Renal pelvis (tissue), 12 donors: ENCODE results near the gene PTGES3L. TPM values are rescaled to one million over a fixed set of nuclear protein-coding genes. Genes with fewer than 3 reads are reported as not detected.
A peak's percentile ranks its signal among the peaks of the same experiment; 100 is the strongest.

Experiments used
- DNase-seq: peaks from one replicate; pipeline ENCODE4 v3.0.0-alpha.2; 2013
- long read RNA-seq, 16 experiments: transcript quantifications; one replicate each; lab custom pipeline, GENCODE V29; 2026
- polyA plus RNA-seq, 3 donors: library from polyadenylated mRNA; unstranded; fragments of 120-200 nt; gene quantifications; one replicate each; pipeline ENCODE4 v1.2.1, GENCODE V29; 2013; ENCODE audit not compliant: insufficient read length in 3 of 3

PTGES3L gene
- 1 to 10 TPM; 1.1 to 2.6 (median 2.3) TPM for polyA plus RNA-seq
- long read RNA-seq, donor 1, result 0 reads
- long read RNA-seq, donor 2, result 0 reads
- long read RNA-seq, donor 3, partial matches to known transcripts, result 0 of 1 reads
- long read RNA-seq, donor 3, other reads (novel, unspliced or antisense), result 0 of 1 reads
- long read RNA-seq, donor 4, partial matches to known transcripts, result 0 of 1 reads
- long read RNA-seq, donor 4, other reads (novel, unspliced or antisense), result 0 of 1 reads
- long read RNA-seq, donor 5, result 0 reads
- long read RNA-seq, donor 6, partial matches to known transcripts, result 0 of 1 reads
- long read RNA-seq, donor 6, other reads (novel, unspliced or antisense), result 0 of 1 reads
- long read RNA-seq, donor 7, partial matches to known transcripts, result 0 of 1 reads
- long read RNA-seq, donor 7, other reads (novel, unspliced or antisense), result 0 of 1 reads
- long read RNA-seq, donor 8, result 0 reads
- long read RNA-seq, donor 9, result 0 reads
- long read RNA-seq, donor 10, result 0 reads
- long read RNA-seq, donor 11, result 0 reads
- long read RNA-seq, donor 12, result 0 reads
- long read RNA-seq, donor 13, partial matches to known transcripts, result 0 of 1 reads
- long read RNA-seq, donor 13, other reads (novel, unspliced or antisense), result 0 of 1 reads
- long read RNA-seq, donor 14, result 0 reads
- long read RNA-seq, donor 15, result 0 reads
- long read RNA-seq, donor 16, result 0 reads

- DNase-seq, result peak; percentile 44
These were observed at the start of gene PTGES3L for GRCh38 chr17:42979511-42980273. TSS of gene PTGES3L (minus strand) at chr17:42980080. CDS start at chr17:42980053, 27 bp downstream.

DNA sequence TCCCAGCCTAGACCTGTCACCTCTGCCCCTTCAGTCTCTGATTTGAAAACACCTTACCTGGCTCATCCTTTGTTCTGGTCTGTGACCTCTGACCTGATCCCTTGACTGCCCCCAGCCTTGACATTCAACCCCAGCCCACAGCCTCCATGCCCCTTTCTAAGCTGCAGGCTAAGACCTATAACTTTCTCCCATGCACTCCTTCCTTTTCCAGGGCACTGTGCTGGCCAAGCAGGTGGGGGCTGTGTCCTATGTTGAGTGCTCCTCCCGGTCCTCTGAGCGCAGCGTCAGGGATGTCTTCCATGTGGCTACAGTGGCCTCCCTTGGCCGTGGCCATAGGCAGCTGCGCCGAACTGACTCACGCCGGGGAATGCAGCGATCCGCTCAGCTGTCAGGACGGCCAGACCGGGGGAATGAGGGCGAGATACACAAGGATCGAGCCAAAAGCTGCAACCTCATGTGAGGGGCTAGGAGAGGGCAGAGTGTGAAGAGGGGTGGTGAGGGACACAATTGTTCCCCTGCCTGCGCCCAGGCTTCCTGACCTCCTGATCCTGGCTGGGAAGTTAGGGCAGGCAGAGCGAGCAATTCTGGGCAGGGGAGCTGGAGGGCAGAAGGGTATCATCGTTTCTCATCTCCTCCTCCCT is 48.5 kb upstream of the PTGES3L start:
- no peak for DNase-seq

- DNase-seq, result no peak
These were observed 47.5 kb upstream of the PTGES3L start for GRCh38 chr17:43027091-43028032.

GRCh38 chr17:43026595-43026994 is 46.7 kb upstream of the PTGES3L start:
- DNase-seq, result no peak

- no peak for DNase-seq
These were observed 46.1 kb upstream of the PTGES3L start for GRCh38 chr17:43025766-43026537.

GRCh38 chr17:43025290-43025657 is 45.4 kb upstream of the PTGES3L start:
- no peak for DNase-seq

GRCh38 chr17:43024407-43025289 is 44.8 kb upstream of the PTGES3L start, which contains the start of gene RND2:
TSS of gene RND2 (plus strand) at chr17:43025231. CDS start at chr17:43025348, 117 bp downstream.
- peak; percentile 96 for DNase-seq

GRCh38 chr17:43021741-43022512 is 42.0 kb upstream of the PTGES3L start, which contains the start of gene VAT1:
TSS of gene VAT1 (minus strand) at chr17:43022385. CDS start at chr17:43022322, 63 bp downstream.
- DNase-seq, result peak; percentile 79

DNA sequence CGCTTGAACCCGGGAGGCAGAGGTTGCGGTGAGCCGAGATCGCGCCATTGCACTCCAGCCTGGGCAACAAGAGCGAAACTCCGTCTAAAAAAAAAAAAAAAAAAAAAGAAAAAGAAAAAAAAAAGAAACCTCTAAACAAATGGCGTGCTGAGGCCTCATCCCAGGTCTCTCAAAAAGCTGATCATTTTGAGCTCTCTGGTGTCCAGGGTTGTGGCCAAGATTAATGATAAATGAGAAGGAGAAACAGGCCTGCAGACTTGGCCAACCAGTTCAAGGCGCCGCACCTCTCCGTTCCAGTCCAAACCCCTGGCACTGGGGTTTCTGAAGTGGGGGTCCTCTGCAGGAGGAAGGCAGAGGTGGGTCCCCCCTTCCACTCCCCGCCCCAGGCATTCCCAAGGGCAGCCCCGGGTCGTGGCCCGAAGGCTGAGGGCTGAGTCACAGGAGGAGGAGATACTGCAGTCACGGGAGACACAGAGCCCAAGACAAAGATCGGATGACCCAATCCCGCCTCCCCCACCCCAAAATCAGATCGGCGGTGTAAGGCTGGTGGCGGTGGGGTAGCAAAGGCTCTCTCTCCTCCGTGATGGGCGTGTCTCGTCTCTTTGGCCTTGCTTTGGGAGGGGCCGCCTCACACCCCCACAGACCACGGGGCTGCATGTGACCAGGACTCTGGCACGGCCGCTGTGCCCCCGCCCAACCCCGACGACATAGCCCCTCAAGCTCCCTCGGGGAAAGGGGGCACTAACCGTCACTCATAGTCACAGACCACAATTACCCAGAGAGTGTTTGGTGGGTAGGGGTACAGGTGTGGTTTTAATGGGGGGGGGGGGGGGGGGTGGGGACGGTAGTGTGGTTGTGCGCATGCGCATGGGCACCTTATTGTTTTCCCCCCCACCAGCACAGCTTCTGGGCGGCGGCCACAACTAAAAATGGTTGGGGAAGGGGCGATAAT is 41.2 kb upstream of the PTGES3L start:
- no peak for DNase-seq

DNA sequence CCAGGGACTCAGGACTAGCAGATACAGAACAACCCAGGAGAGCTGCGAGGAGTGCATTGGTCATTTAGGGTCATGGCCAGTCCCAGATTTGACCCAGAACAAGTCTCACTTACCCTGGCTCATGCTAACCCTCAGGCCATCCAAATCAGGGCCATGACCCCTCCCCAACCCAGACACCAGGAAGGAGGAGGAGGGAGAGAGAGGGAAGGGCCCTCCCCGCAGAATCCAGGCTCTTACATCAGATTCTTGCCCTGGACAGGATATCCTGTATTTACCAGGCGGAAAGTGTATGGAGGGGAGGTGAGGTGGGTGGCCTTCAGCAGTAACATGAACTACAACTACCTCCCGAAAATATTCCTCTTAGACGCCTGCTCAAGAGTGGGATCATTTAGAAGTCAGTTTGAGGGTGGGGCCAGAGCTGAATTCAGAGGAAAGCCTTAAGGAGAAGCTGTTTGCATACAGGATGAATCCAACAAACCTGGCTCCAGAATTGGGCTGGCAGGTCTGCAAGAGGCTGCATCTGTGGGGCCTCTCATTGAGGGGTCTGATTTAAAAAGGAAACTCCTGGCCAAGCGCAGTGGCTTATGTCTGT is 40.2 kb upstream of the PTGES3L start:
- DNase-seq, result no peak

DNA sequence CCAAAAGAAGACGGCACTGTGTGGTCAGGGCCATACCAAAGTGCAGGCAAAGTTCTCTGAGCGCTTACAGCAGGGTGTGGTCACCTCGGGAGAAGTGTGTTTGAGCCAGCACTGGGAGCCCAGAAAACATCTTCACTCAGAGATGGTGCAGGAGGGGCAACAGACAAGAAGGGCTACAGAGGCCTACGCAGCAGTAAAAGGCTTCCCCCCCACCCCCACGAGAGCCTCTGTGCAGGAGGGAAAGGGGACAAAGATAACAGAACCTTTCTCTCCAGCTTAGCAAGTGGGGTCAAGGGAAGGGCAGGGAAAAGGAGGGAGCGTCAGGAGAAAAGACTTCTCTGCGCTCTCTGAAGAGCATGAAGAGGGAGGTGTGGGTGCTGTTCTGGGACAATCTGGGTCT is 39.5 kb upstream of the PTGES3L start:
- DNase-seq, result no peak

GRCh38 chr17:43018932-43019331 is 39.1 kb upstream of the PTGES3L start:
- DNase-seq, result no peak

GRCh38 chr17:43018008-43018853 is 38.4 kb upstream of the PTGES3L start:
- no peak for DNase-seq

DNA sequence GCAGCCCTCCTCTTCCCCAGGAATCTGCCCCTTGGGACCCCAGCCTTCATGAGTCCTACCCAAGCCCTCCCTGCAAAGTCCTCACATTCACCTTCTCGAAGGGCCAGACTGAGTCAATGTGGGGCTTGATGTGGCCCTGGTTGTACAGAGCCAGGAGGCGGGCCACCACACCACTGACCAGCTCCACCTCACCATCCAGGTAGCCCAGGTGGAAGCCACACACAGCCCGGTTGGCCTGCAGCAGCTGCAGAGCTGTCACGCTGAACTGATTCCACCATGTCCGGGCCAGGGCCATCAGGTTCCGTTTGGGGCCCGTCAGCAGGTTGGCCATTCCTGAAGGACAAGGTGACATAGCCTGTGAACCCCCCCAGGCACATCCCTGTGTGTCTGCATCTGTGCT is 36.3 kb upstream of the PTGES3L start:
- no peak for DNase-seq

- no peak for DNase-seq
These were observed 35.7 kb upstream of the PTGES3L start for GRCh38 chr17:43015579-43015978.
